ENCODE data around the gene MAPK1IP1L.
"Not testable (repeated sequence)": the region's sequence is repeated elsewhere in the genome, so short reads cannot be mapped to it uniquely, and the experiment has no call there.

The MAPK1IP1L gene

GRCh38 chr14:55059333-55059732 is 7.9 kb downstream of the MAPK1IP1L start:
- H3K4me1 ChIP-seq (ENCODE audit: control insufficient read depth, insufficient read depth, low read length): peaks cover under 1% of the 10 kb centered on the region
- no peak overlapping the region for H3K4me3 ChIP-seq (ENCODE audit: low read depth, low read length)
- no peaks in the 10 kb centered on the region for H3K9me3 ChIP-seq (ENCODE audit: control insufficient read depth, insufficient read depth, low read length)
- no peak overlapping the region for H3K9ac ChIP-seq (ENCODE audit: low read depth, low read length)
- no peaks in the 10 kb centered on the region for H3K27me3 ChIP-seq (ENCODE audit: control insufficient read depth, insufficient read depth, low read length)
- H3K36me3 ChIP-seq (ENCODE audit: control insufficient read depth, insufficient read depth, low read length): peaks cover 4% of the 10 kb centered on the region

GRCh38 chr14:55062517-55063351 is 11.3 kb downstream of the MAPK1IP1L start:
- H3K36me3 ChIP-seq (ENCODE audit: control insufficient read depth, insufficient read depth, low read length): peaks cover 9% of the 10 kb centered on the region
- no peak overlapping the region for H3K4me3 ChIP-seq (ENCODE audit: low read depth, low read length)
- no peaks in the 10 kb centered on the region for H3K4me1 ChIP-seq (ENCODE audit: control insufficient read depth, insufficient read depth, low read length)
- no peaks in the 10 kb centered on the region for H3K9me3 ChIP-seq (ENCODE audit: control insufficient read depth, insufficient read depth, low read length)
- no peak overlapping the region for H3K9ac ChIP-seq (ENCODE audit: low read depth, low read length)
- H3K27me3 ChIP-seq (ENCODE audit: control insufficient read depth, insufficient read depth, low read length): no peaks in the 10 kb centered on the region

DNA sequence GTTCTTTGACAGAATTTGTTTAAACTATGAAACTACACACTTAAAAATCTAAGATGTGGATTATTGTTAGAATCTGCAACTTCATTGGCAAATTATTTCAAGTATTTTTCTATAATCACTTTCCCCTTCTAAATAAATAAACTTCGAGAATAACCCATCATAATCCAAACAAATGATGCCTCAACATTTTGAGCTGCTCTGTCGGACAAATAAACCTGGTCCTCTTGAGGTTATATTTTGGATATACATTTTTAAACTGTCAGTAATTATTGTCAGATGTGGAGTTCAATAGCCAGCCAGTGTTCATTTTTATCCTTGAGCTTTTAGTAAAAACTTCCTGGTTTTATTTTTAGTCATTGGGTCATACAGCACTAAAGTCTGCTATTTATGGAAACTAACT is 13.4 kb downstream of the MAPK1IP1L start:
- not testable (repeated sequence) for H3K9me3 ChIP-seq (ENCODE audit: control insufficient read depth, insufficient read depth, low read length); H3K4me3 ChIP-seq (ENCODE audit: low read depth, low read length); H3K4me1 ChIP-seq (ENCODE audit: control insufficient read depth, insufficient read depth, low read length); H3K9ac ChIP-seq (ENCODE audit: low read depth, low read length); H3K27me3 ChIP-seq (ENCODE audit: control insufficient read depth, insufficient read depth, low read length); H3K36me3 ChIP-seq (ENCODE audit: control insufficient read depth, insufficient read depth, low read length)

DNA sequence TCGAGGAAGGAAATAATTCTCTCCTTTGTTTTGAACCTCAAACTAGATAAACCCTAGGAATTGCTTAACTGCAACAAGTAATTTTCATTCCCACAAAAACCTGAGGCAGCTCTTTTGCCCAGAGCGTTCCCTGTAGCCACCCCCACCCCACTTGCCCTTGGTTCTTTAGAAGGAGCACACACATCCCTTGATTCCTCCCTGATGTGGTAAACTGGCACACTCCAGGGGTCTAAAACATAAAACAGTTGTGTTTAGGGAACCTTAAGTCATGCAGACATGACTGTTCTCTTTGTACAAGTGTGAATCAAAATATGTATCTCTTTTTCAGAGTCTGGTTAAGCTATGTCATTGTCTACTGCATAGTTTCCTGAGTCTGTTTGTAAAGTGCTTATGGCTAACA is 14.0 kb downstream of the MAPK1IP1L start:
- H3K9me3 ChIP-seq (ENCODE audit: control insufficient read depth, insufficient read depth, low read length): no peaks in the 10 kb centered on the region
- H3K4me1 ChIP-seq (ENCODE audit: control insufficient read depth, insufficient read depth, low read length): no peaks in the 10 kb centered on the region
- H3K4me3 ChIP-seq (ENCODE audit: low read depth, low read length): no peak overlapping the region
- no peaks in the 10 kb centered on the region for H3K27me3 ChIP-seq (ENCODE audit: control insufficient read depth, insufficient read depth, low read length)
- peaks cover 9% of the 10 kb centered on the region for H3K36me3 ChIP-seq (ENCODE audit: control insufficient read depth, insufficient read depth, low read length)
- no peak overlapping the region for H3K9ac ChIP-seq (ENCODE audit: low read depth, low read length)

DNA sequence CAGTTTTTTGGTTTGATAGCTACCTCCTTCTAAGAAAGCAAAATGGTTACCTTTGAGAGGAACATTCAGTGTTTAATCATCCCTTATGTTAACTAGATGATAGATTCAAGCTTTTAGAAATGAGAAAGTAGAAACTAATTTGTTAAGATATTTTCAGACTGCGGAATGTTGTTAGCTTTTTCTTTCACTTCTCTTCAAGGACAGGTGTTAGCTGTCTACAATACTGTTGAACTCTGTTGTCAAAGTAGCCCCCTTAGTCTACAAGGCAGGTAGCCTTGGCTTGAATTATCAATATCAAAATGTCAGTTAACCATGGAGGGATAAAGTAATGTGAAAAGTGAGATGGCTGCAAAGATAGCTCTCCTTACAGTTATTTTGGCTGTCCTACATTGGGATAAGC is 14.8 kb downstream of the MAPK1IP1L start:
- Histone ChIP-seq H3K9ac (ENCODE audit: low read depth, low read length) (no peak overlapping the region), H3K27me3 (ENCODE audit: control insufficient read depth, insufficient read depth, low read length) (no peaks in the 10 kb centered on the region), H3K36me3 (ENCODE audit: control insufficient read depth, insufficient read depth, low read length) (peaks cover 9% of the 10 kb centered on the region), H3K4me3 (ENCODE audit: low read depth, low read length) (no peak overlapping the region), H3K9me3 (ENCODE audit: control insufficient read depth, insufficient read depth, low read length) (no peaks in the 10 kb centered on the region), H3K4me1 (ENCODE audit: control insufficient read depth, insufficient read depth, low read length) (no peaks in the 10 kb centered on the region)

DNA sequence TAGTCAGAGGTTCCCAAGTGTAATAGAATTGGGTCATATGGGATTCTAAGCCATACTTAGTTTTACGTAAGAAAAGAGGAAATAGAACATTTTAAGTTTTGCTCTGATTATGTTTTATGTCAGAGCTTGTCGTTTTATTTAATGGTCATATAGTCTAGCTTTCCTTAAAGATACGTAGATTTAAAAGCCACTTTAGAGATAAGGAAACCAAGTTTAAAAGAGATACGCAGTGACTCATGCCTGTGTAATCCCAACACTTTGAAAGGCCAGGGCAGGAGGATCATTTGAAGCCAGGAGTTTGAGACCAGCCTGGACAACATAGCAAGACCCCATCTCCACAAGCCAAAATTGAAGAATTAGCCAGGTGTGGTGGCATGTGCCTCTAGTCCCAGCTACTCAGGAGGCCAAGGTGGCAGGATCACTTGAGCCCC is 19.5 kb downstream of the MAPK1IP1L start:
- Histone ChIP-seq H3K4me3 (ENCODE audit: low read depth, low read length) (no peak overlapping the region), H3K9ac (ENCODE audit: low read depth, low read length) (no peak overlapping the region), H3K9me3 (ENCODE audit: control insufficient read depth, insufficient read depth, low read length) (no peaks in the 10 kb centered on the region), H3K36me3 (ENCODE audit: control insufficient read depth, insufficient read depth, low read length) (no peaks in the 10 kb centered on the region), H3K27me3 (ENCODE audit: control insufficient read depth, insufficient read depth, low read length) (no peaks in the 10 kb centered on the region), H3K4me1 (ENCODE audit: control insufficient read depth, insufficient read depth, low read length) (no peaks in the 10 kb centered on the region)

- Histone ChIP-seq H3K27me3 (ENCODE audit: control insufficient read depth, insufficient read depth, low read length) (no peaks in the 10 kb centered on the region), H3K36me3 (ENCODE audit: control insufficient read depth, insufficient read depth, low read length) (no peaks in the 10 kb centered on the region), H3K9ac (ENCODE audit: low read depth, low read length) (no peak overlapping the region), H3K4me3 (ENCODE audit: low read depth, low read length) (no peak overlapping the region), H3K9me3 (ENCODE audit: control insufficient read depth, insufficient read depth, low read length) (no peaks in the 10 kb centered on the region), H3K4me1 (ENCODE audit: control insufficient read depth, insufficient read depth, low read length) (no peaks in the 10 kb centered on the region)
Measured at GRCh38 chr14:55071870-55072640, 20.6 kb downstream of the MAPK1IP1L start.

GRCh38 chr14:55073856-55074255 is 22.4 kb downstream of the MAPK1IP1L start:
- Histone ChIP-seq H3K4me3 (ENCODE audit: low read depth, low read length) (no peak overlapping the region), H3K9ac (ENCODE audit: low read depth, low read length) (no peak overlapping the region), H3K9me3 (ENCODE audit: control insufficient read depth, insufficient read depth, low read length) (no peaks in the 10 kb centered on the region), H3K36me3 (ENCODE audit: control insufficient read depth, insufficient read depth, low read length) (no peaks in the 10 kb centered on the region), H3K4me1 (ENCODE audit: control insufficient read depth, insufficient read depth, low read length) (no peaks in the 10 kb centered on the region), H3K27me3 (ENCODE audit: control insufficient read depth, insufficient read depth, low read length) (no peaks in the 10 kb centered on the region)

DNA sequence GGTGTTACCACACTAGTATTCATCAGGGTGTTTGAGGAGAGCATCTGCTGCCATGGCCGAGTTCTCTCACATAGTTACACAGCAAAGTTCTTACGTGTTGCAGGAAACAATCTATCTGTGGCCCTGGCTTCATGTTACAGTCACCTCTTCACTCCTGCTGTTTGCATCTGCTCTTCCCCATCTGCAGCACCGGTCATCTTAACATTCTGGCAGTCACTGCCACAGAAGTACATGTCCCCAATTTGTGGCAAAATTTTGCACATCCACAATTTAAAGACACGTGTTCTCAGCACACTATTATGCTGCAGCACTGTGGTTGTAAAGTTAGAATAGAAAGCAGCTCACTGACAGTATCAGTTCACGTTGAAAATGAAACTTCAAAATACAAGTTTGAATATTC is 23.2 kb downstream of the MAPK1IP1L start:
- no peaks in the 10 kb centered on the region for H3K36me3 ChIP-seq (ENCODE audit: control insufficient read depth, insufficient read depth, low read length)
- H3K27me3 ChIP-seq (ENCODE audit: control insufficient read depth, insufficient read depth, low read length): no peaks in the 10 kb centered on the region
- no peaks in the 10 kb centered on the region for H3K4me1 ChIP-seq (ENCODE audit: control insufficient read depth, insufficient read depth, low read length)
- H3K4me3 ChIP-seq (ENCODE audit: low read depth, low read length): no peak overlapping the region
- no peak overlapping the region for H3K9ac ChIP-seq (ENCODE audit: low read depth, low read length)
- H3K9me3 ChIP-seq (ENCODE audit: control insufficient read depth, insufficient read depth, low read length): no peaks in the 10 kb centered on the region

- H3K4me3 ChIP-seq (ENCODE audit: low read depth, low read length): no peak overlapping the region
- H3K27me3 ChIP-seq (ENCODE audit: control insufficient read depth, insufficient read depth, low read length): no peaks in the 10 kb centered on the region
- H3K4me1 ChIP-seq (ENCODE audit: control insufficient read depth, insufficient read depth, low read length): no peaks in the 10 kb centered on the region
- no peaks in the 10 kb centered on the region for H3K9me3 ChIP-seq (ENCODE audit: control insufficient read depth, insufficient read depth, low read length)
- no peaks in the 10 kb centered on the region for H3K36me3 ChIP-seq (ENCODE audit: control insufficient read depth, insufficient read depth, low read length)
- H3K9ac ChIP-seq (ENCODE audit: low read depth, low read length): no peak overlapping the region
Measured at GRCh38 chr14:55075628-55076175, 24.3 kb downstream of the MAPK1IP1L start.

DNA sequence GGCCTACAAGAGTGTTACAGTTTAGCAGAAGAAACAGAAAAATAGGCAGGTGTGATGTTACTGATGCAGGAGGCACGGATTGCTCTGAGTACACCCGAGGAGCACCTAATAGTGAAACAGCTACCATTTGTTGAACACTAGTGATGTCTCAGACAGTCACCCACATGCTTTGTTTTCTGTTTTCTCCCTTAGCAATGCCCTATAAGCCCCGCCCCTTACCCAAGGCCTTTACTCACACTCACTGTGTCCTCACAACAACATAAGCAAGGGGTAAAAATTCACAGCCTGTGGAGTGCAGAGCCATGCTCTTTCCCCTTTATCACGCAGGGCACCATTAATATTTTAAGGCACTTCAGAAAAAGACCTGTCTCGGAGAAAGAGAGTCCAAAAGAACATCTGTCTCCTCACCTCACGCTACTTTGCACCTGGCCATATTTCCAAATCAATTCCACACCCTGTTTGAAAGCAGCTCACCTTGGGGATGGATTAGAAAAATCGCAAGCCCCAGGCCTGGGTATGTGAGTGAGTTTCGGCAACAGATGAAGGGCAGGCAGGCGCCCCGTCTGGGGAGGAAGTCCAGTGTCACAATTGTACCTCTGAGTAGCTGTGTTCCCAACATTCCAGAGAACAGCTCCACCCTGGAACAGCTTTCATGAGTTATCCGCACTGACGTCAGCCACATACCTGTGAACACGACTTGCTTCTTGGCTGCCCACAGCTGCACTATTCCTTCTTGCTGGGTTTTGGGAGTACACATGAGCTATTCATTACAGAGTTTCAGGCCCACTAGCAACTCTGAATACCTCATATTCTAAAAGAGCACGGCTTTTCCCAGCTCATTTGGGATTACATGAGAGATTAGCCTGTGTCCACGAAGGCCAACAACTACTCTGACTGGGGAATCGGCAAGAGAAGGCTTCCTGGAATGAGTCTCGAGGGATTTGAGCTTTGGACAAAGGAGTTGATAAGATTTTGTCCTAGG is 26.0 kb downstream of the MAPK1IP1L start:
- no peaks in the 10 kb centered on the region for H3K9me3 ChIP-seq (ENCODE audit: control insufficient read depth, insufficient read depth, low read length)
- no peak overlapping the region for H3K4me3 ChIP-seq (ENCODE audit: low read depth, low read length)
- no peak overlapping the region for H3K9ac ChIP-seq (ENCODE audit: low read depth, low read length)
- H3K36me3 ChIP-seq (ENCODE audit: control insufficient read depth, insufficient read depth, low read length): no peaks in the 10 kb centered on the region
- no peaks in the 10 kb centered on the region for H3K27me3 ChIP-seq (ENCODE audit: control insufficient read depth, insufficient read depth, low read length)
- H3K4me1 ChIP-seq (ENCODE audit: control insufficient read depth, insufficient read depth, low read length): no peaks in the 10 kb centered on the region

Data from iPS-15b (cell line).